Esophagus mucosa (tissue), 1 donor: ENCODE results near the gene POMGNT1. TPM values are rescaled to one million over a fixed set of nuclear protein-coding genes. Genes with fewer than 3 reads are reported as not detected.

Experiments
- ATAC-seq: fragments of 200-7000 bp; cut with Tn5 transposase; one replicate; pipeline ENCODE4 v1.9.1; 2020
- total RNA-seq: library from RNA; stranded (reverse); gene quantifications from one replicate; pipeline ENCODE4 v1.2.4, GENCODE V29; 2023
- donor health status: DM: yes; HTN: yes; CAD: no.

The POMGNT1 gene
- total RNA-seq, 1 donor from 2014 or later: 28.3 TPM

DNA sequence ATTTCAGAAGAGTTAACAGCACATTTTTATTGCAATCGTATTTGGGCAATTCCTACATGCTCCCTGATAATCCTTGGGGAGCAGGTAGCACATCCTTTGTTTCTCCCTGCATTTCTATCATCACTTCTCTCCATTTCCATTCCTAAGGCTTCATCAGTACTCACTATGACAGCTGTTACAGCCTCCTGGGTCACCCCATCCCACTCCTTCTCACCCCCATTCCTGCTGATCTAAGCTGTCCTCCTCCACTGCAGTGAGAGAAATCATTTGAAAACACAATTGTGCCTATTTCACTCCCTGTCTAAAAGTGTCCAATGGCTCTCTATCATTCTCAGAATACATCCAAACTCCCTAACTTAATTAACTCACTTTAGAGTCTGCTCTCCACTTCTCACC is 40.3 kb downstream of the POMGNT1 start:
- no peak for ATAC-seq

- no peak for ATAC-seq
These were observed 44.5 kb downstream of the POMGNT1 start for GRCh38 chr1:46153732-46154131.

- ATAC-seq: no peak
These were observed 45.0 kb downstream of the POMGNT1 start for GRCh38 chr1:46153228-46153627.

GRCh38 chr1:46152016-46152415 is 46.2 kb downstream of the POMGNT1 start:
- no peak for ATAC-seq

GRCh38 chr1:46150085-46150484 is 48.1 kb downstream of the POMGNT1 start:
- peak; percentile 36 for ATAC-seq

DNA sequence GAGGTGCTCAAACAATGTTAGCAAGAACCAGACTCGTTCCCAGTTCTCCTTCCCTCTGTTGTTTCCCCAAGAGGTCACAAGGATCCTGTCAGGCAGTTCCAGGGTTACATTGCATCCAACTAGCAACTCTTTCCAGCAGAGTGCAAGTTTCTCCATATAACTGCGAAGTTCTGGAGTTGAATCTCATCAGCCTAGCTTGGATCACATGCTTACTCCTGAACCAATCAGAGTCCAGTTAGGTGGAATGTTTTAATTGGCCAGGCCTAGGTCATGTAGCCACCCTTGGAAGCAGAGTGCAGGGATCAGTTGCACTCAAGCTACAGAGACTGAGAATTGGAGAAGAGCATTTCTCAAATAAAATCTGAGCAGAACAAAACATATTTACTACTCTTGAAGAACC is 49.9 kb downstream of the POMGNT1 start:
- no peak for ATAC-seq

Other genes starting within 250 kb of the POMGNT1 start
- gene PIK3R3, start 65.8 kb downstream of the POMGNT1 start, total RNA-seq: 5.5 TPM
- 4.7 TPM for gene TSPAN1, start 23.3 kb downstream of the POMGNT1 start, total RNA-seq
- not detected for gene P3R3URF, start 21.9 kb downstream of the POMGNT1 start, total RNA-seq
- gene LURAP1, start 4.9 kb upstream of the POMGNT1 start, total RNA-seq: 1.7 TPM
- 5.2 TPM for gene RAD54L, start 49.3 kb upstream of the POMGNT1 start, total RNA-seq
- 42.0 TPM for gene LRRC41, start 105.2 kb upstream of the POMGNT1 start, total RNA-seq
- gene UQCRH, start 105.3 kb upstream of the POMGNT1 start, total RNA-seq: 291 TPM
- gene NSUN4, start 142.4 kb upstream of the POMGNT1 start, total RNA-seq: 18.5 TPM
- gene FAAH, start 195.9 kb upstream of the POMGNT1 start, total RNA-seq: 8.7 TPM